Smooth muscle cell (in vitro differentiated cells): Measurements from ENCODE around the gene TIGD6. TPM values are rescaled to one million over a fixed set of nuclear protein-coding genes. Genes with fewer than 3 reads are reported as not detected.

Source experiments
- DNase-seq: peaks from one replicate; lab custom pipeline; 2025; ENCODE audit not compliant: unreplicated experiment; lab: John Stamatoyannopoulos, UW
- H2AFZ ChIP-seq: fragments of 200-600 bp; sonication (generic); 2 replicates; pipeline ENCODE4 v1.6.0; 2016; ENCODE audit warnings: antibody characterized with exemption, low read depth, mild to moderate bottlenecking
- H3F3A ChIP-seq: fragments of 200-600 bp; sonication (generic); 2 replicates; pipeline ENCODE4 v1.6.0; 2017; ENCODE audit warnings: antibody characterized with exemption, low read depth
- H3K27ac ChIP-seq: fragments of 200-600 bp; sonication (generic); 2 replicates; pipeline ENCODE4 v1.5.1; 2016; ENCODE audit warnings: low read depth, mild to moderate bottlenecking
- H3K27me3 ChIP-seq: fragments of 200-600 bp; sonication (generic); 2 replicates; pipeline ENCODE4 v1.6.1; 2016; ENCODE audit warnings: low read depth, mild to moderate bottlenecking
- H3K36me3 ChIP-seq: fragments of 200-600 bp; sonication (generic); 2 replicates; pipeline ENCODE4 v1.5.1; 2016; ENCODE audit warnings: low read depth
- H3K4me1 ChIP-seq: fragments of 200-600 bp; sonication (generic); 2 replicates; pipeline ENCODE4 v1.5.1; 2016; ENCODE audit warnings: low read depth
- H3K4me2 ChIP-seq: fragments of 200-600 bp; sonication (generic); 2 replicates; pipeline ENCODE4 v1.6.0; 2016; ENCODE audit warnings: mild to moderate bottlenecking
- H3K4me3 ChIP-seq: fragments of 200-600 bp; sonication (generic); 2 replicates; pipeline ENCODE4 v1.5.1; 2016; ENCODE audit warnings: mild to moderate bottlenecking
- H3K79me2 ChIP-seq: fragments of 200-600 bp; sonication (generic); 2 replicates; pipeline ENCODE4 v1.6.0; 2016; ENCODE audit warnings: low read depth, mild to moderate bottlenecking
- H3K9ac ChIP-seq: fragments of 200-600 bp; sonication (generic); 2 replicates; pipeline ENCODE4 v1.6.0; 2016; ENCODE audit warnings: low read depth
- H3K9me3 ChIP-seq: fragments of 200-600 bp; sonication (generic); replicated peaks from 2 replicates; pipeline ENCODE4 v1.5.1; 2016; ENCODE audit warnings: low read depth
- H4K20me1 ChIP-seq: fragments of 200-600 bp; sonication (generic); 2 replicates; pipeline ENCODE4 v1.6.0; 2016; ENCODE audit warnings: low read depth
- CTCF ChIP-seq: fragments of 200-600 bp; sonication (generic); IDR thresholded peaks from 2 replicates; pipeline ENCODE4 v1.5.1; 2017; ENCODE audit warnings: borderline replicate concordance, mild to moderate bottlenecking, antibody characterized with exemption; ENCODE audit not compliant: insufficient read depth, poor library complexity, severe bottlenecking
- WGBS: methylation state at CpG from one replicate; pipeline ENCODE4 v1.1.7; 2016; ENCODE audit warnings: low lambda C conversion rate; 5-methylcytosine and 5-hydroxymethylcytosine counted together
- polyA plus RNA-seq: library from polyadenylated mRNA; unstranded; fragments of >200 nt; fragmentation: Nextera tagmentation; extraction: Ambion mirVana; gene quantifications from 2 replicates; pipeline ENCODE4 v1.2.1, GENCODE V29; 2016
- total RNA-seq: library from RNA; depleted of rRNA; stranded (reverse); fragments of >200 nt; gene quantifications from 2 replicates; pipeline ENCODE4 v1.2.3, GENCODE V29; 2014

The TIGD6 gene
- total and polyA plus RNA-seq, 2 experiments from 2014 or later, result 3.6 to 5.1 TPM

GRCh38 chr5:150020249-150020648 lies 19.8 kb upstream of the TIGD6 start:
- peaks cover 31% of the 10 kb centered on the region for H3K36me3 ChIP-seq
- peak overlapping the region; percentile 86 for H3K27ac ChIP-seq
- peaks cover 10% of the 10 kb centered on the region for H3F3A ChIP-seq
- no peaks in the 10 kb centered on the region for H3K9me3 ChIP-seq
- DNase-seq, result no peak
- no peaks in the 10 kb centered on the region for H3K4me1 ChIP-seq
- H4K20me1 ChIP-seq, result peaks cover 9% of the 10 kb centered on the region
- H3K79me2 ChIP-seq, result peaks cover 6% of the 10 kb centered on the region
- H3K9ac ChIP-seq, result no peak overlapping the region
- no peak for TF ChIP-seq CTCF
- no peak overlapping the region for H2AFZ ChIP-seq
- WGBS, result 100% methylated on average over 1 of the region's 1 CpG
- no peak overlapping the region for H3K4me2 ChIP-seq
- no peak overlapping the region for H3K4me3 ChIP-seq
- H3K27me3 ChIP-seq, result no peaks in the 10 kb centered on the region

GRCh38 chr5:150017226-150018005 lies 17.0 kb upstream of the TIGD6 start:
- Histone ChIP-seq H3K9me3 (no peaks in the 10 kb centered on the region), H3K9ac (no peak overlapping the region), H3K4me1 (no peaks in the 10 kb centered on the region), H3K79me2 (peaks cover 12% of the 10 kb centered on the region), H2AFZ (no peak overlapping the region), H3K27ac (peak overlapping the region; percentile 41), H3K4me3 (no peak overlapping the region), H3K36me3 (peaks cover 60% of the 10 kb centered on the region), H3K27me3 (no peaks in the 10 kb centered on the region), H3K4me2 (no peak overlapping the region), H3F3A (peaks cover 10% of the 10 kb centered on the region), H4K20me1 (peaks cover 9% of the 10 kb centered on the region)
- no peak for TF ChIP-seq CTCF
- WGBS, result 81% methylated on average over 6 of the region's 6 CpGs
- DNase-seq, result no peak

GRCh38 chr5:150016537-150016936 lies 16.1 kb upstream of the TIGD6 start:
- no peak for TF ChIP-seq CTCF
- H3K4me3 ChIP-seq, result no peak overlapping the region
- H2AFZ ChIP-seq, result no peak overlapping the region
- H3K36me3 ChIP-seq, result peaks cover 66% of the 10 kb centered on the region
- H3K4me1 ChIP-seq, result no peaks in the 10 kb centered on the region
- DNase-seq, result no peak
- H3K9me3 ChIP-seq, result no peaks in the 10 kb centered on the region
- peaks cover 15% of the 10 kb centered on the region for H3K79me2 ChIP-seq
- H3K4me2 ChIP-seq, result no peak overlapping the region
- H3K27me3 ChIP-seq, result no peaks in the 10 kb centered on the region
- no peak overlapping the region for H3K9ac ChIP-seq
- peaks cover 10% of the 10 kb centered on the region for H3F3A ChIP-seq
- peaks cover 14% of the 10 kb centered on the region for H4K20me1 ChIP-seq
- no peak overlapping the region for H3K27ac ChIP-seq

DNA sequence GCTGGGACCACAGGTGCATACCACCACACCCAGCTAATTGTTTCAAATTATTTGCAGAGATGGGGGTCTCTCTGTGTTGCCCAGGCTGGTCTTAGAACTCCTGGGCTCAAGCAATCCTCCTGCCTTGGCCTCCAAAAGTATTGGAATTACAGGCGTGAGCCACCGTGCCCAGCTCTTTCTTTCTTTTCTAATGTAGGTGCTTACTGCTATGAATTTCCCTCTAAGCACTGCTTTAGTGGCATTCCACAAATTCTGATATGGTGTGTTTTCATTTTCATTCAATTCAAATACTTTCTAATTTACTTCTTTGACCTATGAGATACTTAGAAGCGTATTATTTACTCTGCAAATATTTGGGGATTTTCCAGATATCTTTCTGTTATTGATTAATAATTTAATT lies 15.0 kb upstream of the TIGD6 start:
- H3K36me3 ChIP-seq, result peaks cover 65% of the 10 kb centered on the region
- no peaks in the 10 kb centered on the region for H3K9me3 ChIP-seq
- H3K4me2 ChIP-seq, result no peak overlapping the region
- H3K27ac ChIP-seq, result no peak overlapping the region
- peaks cover 22% of the 10 kb centered on the region for H4K20me1 ChIP-seq
- no peak overlapping the region for H3K9ac ChIP-seq
- no peaks in the 10 kb centered on the region for H3K27me3 ChIP-seq
- H3K4me1 ChIP-seq, result no peaks in the 10 kb centered on the region
- no peak for TF ChIP-seq CTCF
- DNase-seq, result no peak
- no peak overlapping the region for H3K4me3 ChIP-seq
- no peak overlapping the region for H2AFZ ChIP-seq
- peaks cover 11% of the 10 kb centered on the region for H3F3A ChIP-seq
- 100% methylated on average over 3 of the region's 3 CpGs for WGBS
- peaks cover 15% of the 10 kb centered on the region for H3K79me2 ChIP-seq
